Posterior vena cava (tissue), 2 donors: ENCODE results near the gene TICAM1. TPM values are rescaled to one million over a fixed set of nuclear protein-coding genes. Genes with fewer than 3 reads are reported as not detected.
A peak's percentile ranks its signal among the peaks of the same experiment; 100 is the strongest.
"Not testable (repeated sequence)": the region's sequence is repeated elsewhere in the genome, so short reads cannot be mapped to it uniquely, and the experiment has no call there.

Experiments used
- DNase-seq: peaks from one replicate; pipeline ENCODE4 v3.0.0-alpha.2; 2020; ENCODE audit warnings: low spot score
- intact Hi-C, 2 donors: fragments of 100-400 bp; cut with DNase I; formaldehyde crosslinking; loops; one replicate each; pipeline versions ENCODE4 v1.14.1 to v1.14.2; 2022 to 2023
- long read RNA-seq, 2 donors: library from polyadenylated mRNA; unstranded; transcript quantifications; one replicate each; pipeline ENCODE4 v2.0.0, GENCODE V29; 2020 to 2021
- total RNA-seq, 2 donors: library from RNA; stranded (reverse); fragmentation: NEBNext Ultra II Directional; extraction: Animal tissue kit (Norgen Biotek cat#: 25700); gene quantifications; one replicate each; pipeline ENCODE4 v1.2.1, GENCODE V29; 2021
- donor health status: DM: yes; HTN: yes; CAD: no.
- donor health status: DM: yes; HTN: yes; CAD: no.

The TICAM1 gene
- total RNA-seq: 10 to 100 TPM in 1 of 2 donors, 1 to 10 TPM in 1; 7.6 to 13.2 TPM
- long read RNA-seq, donor 1, partial matches to known transcripts: 0 of 2 reads
- long read RNA-seq, donor 1, other reads (novel, unspliced or antisense): 1 of 2 reads
- long read RNA-seq, donor 2, partial matches to known transcripts: 0 of 10 reads
- long read RNA-seq, donor 2, other reads (novel, unspliced or antisense): 10 of 10 reads

DNA sequence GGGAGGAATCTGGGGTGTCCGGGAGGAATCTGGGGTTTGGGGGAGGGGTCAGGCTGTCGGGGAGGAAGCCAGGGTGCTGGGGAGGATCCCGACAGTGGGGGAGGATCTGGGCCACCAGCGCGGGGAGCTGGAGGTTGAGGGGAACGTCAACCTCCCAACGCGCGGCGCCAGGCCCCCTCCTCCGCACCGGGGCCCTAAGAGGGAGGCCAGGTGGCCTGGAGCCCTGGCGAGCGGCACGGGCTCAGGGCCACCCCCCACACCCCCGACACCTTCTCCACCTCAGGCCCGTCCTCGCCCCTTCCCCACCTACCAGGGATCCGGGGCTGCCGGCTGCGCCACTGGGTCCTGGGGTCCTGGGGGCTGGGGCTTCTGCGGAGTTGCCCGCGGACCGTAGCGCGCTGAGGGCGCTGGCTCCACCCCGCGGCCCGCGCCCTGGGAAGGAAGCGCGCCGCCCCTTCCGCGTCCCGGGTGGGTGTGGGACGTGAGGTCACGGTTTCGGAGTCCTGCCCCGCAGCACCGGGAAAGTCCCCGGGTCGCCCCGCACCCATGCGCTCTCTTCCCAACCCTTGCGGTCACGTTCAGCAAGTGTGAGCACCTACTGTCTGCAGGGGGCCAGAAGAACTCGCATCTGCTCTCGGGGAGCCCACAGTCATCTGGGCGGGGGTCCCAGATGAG lies at the start of gene TICAM1:
Gene TICAM1 (minus strand): TSS at position 409 of the 675 bp plus-strand sequence. CDS start 13,335 bp downstream, outside the sequence.
- intact Hi-C loops: no loop called here

GRCh38 chr19:4879041-4879440 lies 47.5 kb upstream of the TICAM1 start:
- no peak for DNase-seq
- intact Hi-C loops: loop anchor here in 1 of 2 donors (5.0 kb wide), 1 partner anchor 153 kb away; no protein-coding TSS in a partner anchor

More for the DNA sequence above, at the start of gene TICAM1:
- peak; percentile 92 for DNase-seq

DNA sequence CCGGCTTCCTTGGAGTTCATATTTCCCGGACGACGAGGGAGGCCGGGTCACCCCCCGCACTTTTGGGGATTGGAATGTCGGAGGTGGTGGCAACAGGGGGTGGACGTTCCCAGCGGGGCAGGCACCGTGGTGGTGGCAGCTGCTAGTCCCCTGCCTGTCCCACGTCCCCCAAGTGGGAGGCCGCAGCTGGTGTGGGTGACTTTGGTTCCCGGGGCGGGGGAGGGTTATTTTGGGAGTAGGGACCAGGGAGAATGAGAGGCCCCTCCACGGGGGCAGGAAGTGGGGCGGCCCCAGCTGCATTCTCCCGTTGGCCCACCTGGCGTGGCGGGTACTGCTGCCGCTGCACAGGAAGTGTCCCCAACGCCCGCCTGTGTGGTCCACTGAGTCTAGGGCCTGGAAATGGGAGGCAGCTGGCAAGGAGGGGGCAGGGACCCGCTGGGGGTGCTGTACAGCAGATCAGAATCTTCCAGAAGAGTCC lies 47.0 kb upstream of the TICAM1 start:
- DNase-seq: no peak
- intact Hi-C loops: loop anchor here in 1 of 2 donors (5.0 kb wide), 1 partner anchor 154 kb away; no protein-coding TSS in a partner anchor

DNA sequence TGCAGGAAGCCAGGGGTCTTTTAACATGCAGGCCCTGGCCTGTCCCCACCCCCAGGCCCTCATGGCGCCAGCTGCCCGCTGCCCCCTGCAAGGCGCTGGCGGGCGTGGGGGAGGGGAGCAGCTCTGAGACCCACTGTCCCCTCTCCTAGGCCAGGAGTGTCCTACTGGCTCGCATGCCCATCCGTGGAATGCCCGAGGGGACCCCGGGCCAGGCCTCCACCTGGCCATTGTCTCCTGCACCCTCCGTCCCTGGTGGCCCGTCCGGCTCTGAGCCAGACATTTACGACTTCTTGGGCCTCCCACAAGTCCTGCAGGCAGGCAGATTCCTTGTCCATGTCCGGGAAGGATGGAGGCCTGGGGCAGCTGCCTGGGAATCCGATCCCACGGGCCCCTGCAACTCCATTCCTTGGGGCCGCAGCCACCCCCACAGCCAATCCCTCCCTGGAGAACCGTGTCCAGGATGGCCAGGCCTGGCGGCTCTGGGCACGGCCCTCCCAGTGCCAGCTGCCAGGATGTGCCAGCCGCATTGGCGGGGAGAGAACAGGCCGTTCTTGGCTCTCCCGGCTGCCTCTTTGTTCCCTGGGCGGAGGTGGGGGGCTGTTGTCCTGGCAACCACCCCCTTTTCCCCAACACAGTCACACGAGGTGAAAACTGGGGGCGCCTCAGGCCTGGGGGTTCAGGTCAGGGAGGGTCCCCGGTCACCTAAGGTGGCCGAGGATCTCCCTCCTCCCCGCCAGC lies 46.4 kb upstream of the TICAM1 start:
- DNase-seq: no peak
- intact Hi-C loops: loop anchor here in 1 of 2 donors (5.0 kb wide), 1 partner anchor 154 kb away; no protein-coding TSS in a partner anchor

GRCh38 chr19:4873930-4874329 lies 42.4 kb upstream of the TICAM1 start:
- intact Hi-C loops: loop anchor here in 1 of 2 donors (5.0 kb wide), 1 partner anchor 38 kb away; no protein-coding TSS in a partner anchor
- no peak for DNase-seq

GRCh38 chr19:4871711-4872110 lies 40.2 kb upstream of the TICAM1 start:
- DNase-seq: no peak
- intact Hi-C loops: loop anchor here in 1 of 2 donors (5.0 kb wide), 1 partner anchor 41 kb away; no protein-coding TSS in a partner anchor

- intact Hi-C loops: loop anchor here in 1 of 2 donors (5.0 kb wide), 1 partner anchor 42 kb away; no protein-coding TSS in a partner anchor
- DNase-seq: peak; percentile 88
Measured at GRCh38 chr19:4870025-4870700, 38.7 kb upstream of the TICAM1 start.

GRCh38 chr19:4868286-4868834 lies 36.8 kb upstream of the TICAM1 start:
- intact Hi-C loops: no loop called here
- no peak for DNase-seq

- DNase-seq: peak; percentile 99
- intact Hi-C loops: no loop called here
Measured at GRCh38 chr19:4867534-4868285, 36.2 kb upstream of the TICAM1 start, which contains the start of gene PLIN3. Gene PLIN3, minus strand, starts transcription at chr19:4867667. Its CDS starts 6,273 bp downstream, at chr19:4861394.

DNA sequence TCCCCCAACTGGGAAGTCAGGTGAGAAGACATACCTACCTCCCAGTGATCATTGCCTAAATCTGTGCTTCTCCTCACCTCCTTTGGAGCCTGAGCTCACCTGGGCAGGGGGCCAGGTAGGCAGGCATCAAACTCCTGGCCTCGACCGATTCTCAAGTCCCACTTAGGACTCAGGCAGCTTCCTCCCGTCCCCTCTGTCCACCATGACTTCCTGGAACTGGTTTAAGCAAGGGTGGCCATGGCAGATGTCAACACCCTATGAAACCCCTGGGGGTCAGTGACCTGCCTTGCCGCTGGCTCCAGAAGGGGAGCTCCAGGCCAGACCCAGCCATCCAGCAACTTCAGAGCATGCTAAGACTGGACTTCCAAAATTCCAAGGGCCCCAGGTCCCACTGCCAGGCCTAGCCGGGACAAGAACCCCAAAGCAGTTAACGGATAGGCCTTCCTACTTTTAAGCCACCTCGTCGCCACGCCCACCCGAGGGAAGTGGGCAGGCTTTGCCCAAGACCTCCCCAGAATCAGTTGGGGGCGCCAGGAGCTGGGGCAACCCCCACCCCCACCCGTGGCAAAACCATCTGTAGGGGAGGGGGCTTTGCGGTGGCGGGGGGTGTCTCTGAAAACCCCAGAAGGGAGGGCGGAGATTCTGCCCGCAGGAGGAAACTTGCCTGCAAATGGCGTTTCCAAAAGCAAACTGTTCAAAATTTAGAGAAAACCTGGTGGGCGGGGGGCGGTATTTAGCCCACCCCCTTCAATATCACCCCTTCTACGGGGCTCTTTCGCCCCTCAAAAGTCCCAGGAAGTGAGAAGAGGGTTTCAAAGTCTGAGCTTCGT lies 35.3 kb upstream of the TICAM1 start:
- intact Hi-C loops: no loop called here
- DNase-seq: peak; percentile 91

- DNase-seq: no peak
- intact Hi-C loops: no loop called here
Measured at GRCh38 chr19:4861147-4861546, 29.6 kb upstream of the TICAM1 start.

GRCh38 chr19:4859697-4860096 lies 28.2 kb upstream of the TICAM1 start:
- no peak for DNase-seq
- intact Hi-C loops: loop anchor here in 1 of 2 donors (10.0 kb wide), 1 partner anchor 55 kb away; no protein-coding TSS in a partner anchor

DNA sequence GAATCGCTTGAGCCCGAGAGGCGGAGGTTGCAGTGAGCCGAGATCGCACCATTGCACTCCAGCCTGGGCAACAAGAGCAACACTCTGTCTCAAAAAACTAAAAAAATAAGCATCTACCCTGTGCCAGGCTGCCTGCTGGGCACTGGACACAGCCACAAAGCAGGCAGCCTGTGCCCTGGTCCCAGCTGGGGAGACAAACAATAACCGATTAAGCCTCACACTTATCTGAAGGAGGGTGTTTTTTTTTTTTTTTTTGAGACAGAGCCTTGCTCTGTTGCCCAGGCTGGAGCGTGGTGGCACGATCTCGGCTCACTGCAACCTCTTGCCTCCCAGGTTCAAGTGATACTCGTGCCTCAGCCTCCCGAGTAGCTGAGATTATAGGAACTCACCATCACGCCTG lies 25.0 kb upstream of the TICAM1 start:
- intact Hi-C loops: loop anchor here in 1 of 2 donors (10.0 kb wide), 1 partner anchor 58 kb away; no protein-coding TSS in a partner anchor
- not testable (repeated sequence) for DNase-seq

DNA sequence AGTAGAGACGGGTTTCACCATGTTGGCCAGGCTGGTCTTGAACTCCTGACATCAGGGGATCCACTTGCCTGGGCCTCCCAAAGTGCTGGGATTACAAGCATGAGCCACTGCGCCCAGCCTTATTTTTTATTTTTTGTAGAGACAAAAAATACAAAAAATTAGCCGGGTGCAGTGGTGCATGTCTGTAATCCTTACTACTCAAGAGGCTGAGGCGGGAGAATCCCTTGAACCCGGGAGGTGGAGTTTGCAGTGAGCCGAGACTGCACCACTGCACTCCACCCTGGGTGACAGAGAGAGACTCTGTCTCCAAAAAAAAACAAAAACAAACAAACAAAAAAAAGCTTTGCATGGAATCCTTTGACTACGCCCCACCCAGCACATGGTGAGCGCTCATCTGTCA lies 22.0 kb upstream of the TICAM1 start:
- intact Hi-C loops: loop anchor here (5.0 to 10.0 kb wide), 2 partner anchors 41 to 61 kb away; no protein-coding TSS in a partner anchor
- DNase-seq: not testable (repeated sequence)

GRCh38 chr19:4852484-4852883 lies 21.0 kb upstream of the TICAM1 start:
- no peak for DNase-seq
- intact Hi-C loops: loop anchor here (5.0 to 10.0 kb wide), 2 partner anchors 40 to 62 kb away; no protein-coding TSS in a partner anchor

DNA sequence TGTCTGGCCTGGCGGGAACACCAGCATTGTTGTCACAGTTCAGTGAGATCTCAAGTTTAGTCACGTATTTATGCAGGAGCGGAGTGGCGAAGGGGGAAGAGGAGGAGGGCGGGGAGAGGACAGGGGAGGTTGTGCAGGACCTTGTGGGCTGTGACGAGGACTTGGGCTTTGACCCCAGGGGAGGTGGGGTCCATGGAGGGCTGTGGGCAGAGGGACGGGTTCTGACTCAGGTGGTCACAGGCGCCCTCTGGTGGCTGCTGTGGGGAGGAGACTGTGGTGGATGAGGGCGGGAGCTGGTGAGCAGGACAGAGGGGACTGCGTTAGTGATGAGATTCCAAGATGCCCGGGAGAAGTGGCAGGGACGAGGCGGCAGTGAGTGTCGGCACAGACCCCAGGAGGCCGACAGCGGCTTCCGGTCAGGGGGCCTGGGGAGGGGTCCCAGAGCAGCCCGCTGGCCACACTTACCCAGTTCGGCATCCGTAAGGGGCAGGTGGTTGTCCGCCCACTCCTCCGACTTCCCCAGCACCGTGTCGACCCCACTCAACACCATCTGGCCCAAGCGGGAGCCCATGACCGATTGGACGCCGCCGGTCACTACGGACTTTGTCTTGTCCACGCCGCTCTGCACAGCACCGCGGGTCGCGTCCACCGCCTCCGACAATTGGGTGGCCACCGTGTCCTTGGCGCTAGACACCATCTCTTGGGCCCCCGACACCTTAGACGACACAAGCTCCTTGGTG lies 20.2 kb upstream of the TICAM1 start:
- DNase-seq: peak; percentile 88
- intact Hi-C loops: loop anchor here (5.0 to 10.0 kb wide), 2 partner anchors 39 to 63 kb away; no protein-coding TSS in a partner anchor
